ENCODE data around the gene TGFB1. TPM values are rescaled to one million over a fixed set of nuclear protein-coding genes. Genes with fewer than 3 reads are reported as not detected.

TGFB1 gene
- total RNA-seq, 1 donor from 2014 or later: 157 TPM

- intact Hi-C loops (cut with micrococcal nuclease): loop anchor here (5.0 kb wide), 3 partner anchors 245 to 505 kb away; no protein-coding TSS in a partner anchor
Measured at GRCh38 chr19:41307090-41307875, 46.4 kb downstream of the TGFB1 start.

DNA sequence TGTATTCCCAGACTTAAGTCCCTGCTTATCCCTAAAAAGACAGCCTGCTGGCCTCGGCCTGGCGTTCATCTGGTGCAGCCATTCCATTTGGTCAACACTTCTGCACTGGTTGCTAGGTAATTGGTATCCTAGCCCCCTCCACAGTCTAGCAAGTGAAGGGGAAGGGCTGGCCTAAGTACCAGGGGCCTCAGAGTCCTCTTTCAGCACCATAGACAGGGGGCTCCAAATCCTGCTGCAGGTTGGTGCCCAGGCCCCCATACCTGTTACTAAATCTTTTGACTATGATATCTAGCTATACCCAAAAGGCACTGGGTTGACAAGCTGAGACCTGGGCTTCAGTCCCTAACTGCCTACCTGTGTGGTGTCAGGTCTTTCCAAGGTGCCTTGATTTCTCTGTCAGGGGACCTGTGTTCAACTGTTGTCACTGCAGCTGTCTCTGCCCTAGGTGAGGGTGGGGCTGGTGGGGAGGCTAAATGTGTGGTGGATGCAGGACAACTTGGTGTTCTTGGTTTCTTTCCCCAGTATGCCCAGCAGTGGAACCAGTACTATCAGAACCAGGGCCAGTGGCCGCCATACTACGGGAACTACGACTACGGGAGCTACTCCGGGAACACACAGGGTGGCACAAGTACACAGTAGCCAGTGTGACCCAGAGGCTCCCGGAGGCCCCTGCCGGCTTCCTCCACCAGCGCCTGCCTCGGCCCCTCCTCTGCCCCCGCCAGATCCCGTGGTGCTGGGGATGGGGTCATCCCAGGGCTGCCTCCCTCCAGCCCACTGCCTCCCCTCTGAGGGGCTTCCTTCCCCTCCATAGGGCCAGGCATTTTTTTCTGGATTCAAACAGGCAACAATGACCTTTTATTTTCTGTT lies 47.6 kb downstream of the TGFB1 start:
- intact Hi-C loops (cut with micrococcal nuclease): loop anchor here (5.0 kb wide), 3 partner anchors 246 to 504 kb away; no protein-coding TSS in a partner anchor

DNA sequence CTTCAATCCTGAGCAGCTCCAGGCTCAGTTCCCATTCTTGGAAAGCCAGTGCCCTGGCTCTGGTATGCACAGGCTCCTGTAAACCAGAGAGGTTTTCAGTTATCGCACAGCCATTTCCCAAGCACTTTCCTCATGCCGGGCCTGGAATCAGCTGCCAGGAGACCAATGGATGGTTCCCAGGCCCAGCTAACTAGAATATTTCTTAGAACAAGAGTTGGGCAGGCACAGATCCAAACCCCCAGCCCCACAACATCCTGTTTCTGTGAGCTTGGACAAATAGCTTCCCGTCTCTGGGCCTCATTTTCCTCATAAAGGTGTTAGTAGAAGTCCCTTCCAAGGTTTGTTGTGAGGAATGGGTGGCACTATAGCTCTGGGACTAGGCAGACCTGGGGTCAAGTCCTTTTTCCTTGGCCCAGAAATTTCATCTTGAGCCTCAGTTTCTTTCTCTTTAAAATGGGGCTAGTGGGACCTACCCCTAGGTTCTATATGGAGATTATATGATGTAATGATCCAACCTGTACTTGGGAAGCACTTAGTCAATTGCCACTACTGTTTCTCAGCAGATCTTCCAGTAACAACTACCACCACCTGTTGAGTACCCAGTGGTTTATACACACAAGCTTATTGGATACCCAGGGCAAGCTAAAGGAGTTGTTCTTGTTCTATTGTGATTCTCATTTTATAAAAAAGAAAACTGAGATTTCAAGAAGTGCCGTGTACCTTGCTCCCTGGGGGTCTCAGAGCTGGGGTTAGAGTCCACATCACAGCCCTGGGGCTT lies 48.8 kb downstream of the TGFB1 start:
- intact Hi-C loops (cut with micrococcal nuclease): loop anchor here (5.0 kb wide), 3 partner anchors 247 to 503 kb away; no protein-coding TSS in a partner anchor

DNA sequence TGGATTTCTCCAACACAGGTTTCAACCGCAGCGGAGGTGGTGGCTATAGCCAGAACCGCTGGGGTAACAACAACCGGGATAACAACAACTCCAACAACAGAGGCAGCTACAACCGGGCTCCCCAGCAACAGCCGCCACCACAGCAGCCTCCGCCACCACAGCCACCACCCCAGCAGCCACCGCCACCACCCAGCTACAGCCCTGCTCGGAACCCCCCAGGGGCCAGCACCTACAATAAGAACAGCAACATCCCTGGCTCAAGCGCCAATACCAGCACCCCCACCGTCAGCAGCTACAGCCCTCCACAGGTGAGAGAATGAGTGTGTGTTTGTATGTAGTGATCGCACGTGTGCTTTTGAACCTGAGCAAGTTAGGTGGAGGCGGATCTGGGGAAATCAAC lies 49.8 kb downstream of the TGFB1 start:
- intact Hi-C loops (cut with micrococcal nuclease): no loop called here

GRCh38 chr19:41302624-41303351 lies 50.9 kb downstream of the TGFB1 start:
- intact Hi-C loops (cut with micrococcal nuclease): no loop called here

DNA sequence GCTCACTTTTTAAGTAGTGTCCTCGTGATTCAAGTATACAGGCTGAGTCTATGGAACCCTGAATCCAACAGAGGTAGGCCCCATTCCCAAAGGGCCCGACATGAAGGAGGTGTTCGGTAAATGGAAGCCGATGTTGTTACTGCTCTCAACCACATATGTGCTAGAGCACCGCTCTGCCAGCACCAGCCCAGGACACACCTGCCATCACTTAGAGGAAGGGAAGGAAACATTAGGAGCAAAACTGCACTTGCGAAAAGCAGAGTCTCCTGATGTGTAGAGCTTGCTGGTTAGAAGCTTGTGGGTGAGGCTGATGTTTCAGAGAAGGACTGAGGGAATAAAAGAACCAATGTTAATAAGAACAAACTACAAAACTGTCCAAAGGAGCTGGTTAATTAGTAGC lies 53.2 kb downstream of the TGFB1 start:
- intact Hi-C loops (cut with micrococcal nuclease): no loop called here

DNA sequence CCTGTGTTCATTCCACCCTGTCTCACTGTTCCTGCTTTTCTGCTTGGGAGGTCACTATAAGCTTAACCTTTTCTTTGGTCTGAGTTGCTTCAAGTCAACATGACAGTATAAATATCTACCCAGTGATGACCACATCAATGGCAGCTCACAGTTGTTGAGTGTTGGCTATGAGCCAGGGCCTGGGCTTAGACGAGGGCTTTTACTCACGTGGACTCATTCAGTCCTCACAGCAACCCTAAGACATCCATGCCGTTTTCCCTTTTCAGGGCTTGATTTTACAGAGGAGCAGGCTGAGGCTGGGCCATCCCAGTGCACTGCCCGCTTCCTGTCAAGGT lies 54.0 kb downstream of the TGFB1 start:
- intact Hi-C loops (cut with micrococcal nuclease): no loop called here

GRCh38 chr19:41299046-41299754 lies 54.5 kb downstream of the TGFB1 start:
- intact Hi-C loops (cut with micrococcal nuclease): no loop called here

DNA sequence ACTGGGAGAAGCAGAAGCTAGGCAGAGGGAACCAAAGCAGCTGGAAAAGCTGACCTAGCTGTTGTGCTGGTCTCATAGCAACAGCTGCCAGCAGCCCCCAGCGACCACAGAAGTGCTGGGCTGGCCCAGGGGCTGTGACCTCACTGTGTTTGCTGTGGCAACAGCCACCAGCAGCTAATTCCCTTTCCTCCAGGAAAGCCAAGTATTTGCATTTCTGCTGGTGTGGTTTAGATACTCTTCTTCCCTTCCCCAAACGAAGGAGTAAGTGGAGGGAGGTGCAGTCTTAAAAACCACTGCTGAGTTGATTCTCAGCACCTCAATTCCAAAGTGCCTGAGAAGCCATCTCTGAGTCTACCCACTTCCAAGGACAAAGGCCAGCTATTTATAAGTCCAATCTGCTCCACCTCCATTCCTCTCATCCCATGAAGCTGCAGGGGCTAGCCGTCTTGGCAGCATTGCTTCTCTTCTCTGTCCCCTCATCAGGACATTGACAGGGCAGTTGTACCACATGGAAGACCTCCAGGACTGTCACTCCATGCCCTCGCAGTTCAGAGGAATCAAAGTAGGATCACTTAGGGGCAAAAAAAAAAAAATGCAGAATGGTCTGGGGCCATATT lies 55.3 kb downstream of the TGFB1 start:
- intact Hi-C loops (cut with micrococcal nuclease): no loop called here

DNA sequence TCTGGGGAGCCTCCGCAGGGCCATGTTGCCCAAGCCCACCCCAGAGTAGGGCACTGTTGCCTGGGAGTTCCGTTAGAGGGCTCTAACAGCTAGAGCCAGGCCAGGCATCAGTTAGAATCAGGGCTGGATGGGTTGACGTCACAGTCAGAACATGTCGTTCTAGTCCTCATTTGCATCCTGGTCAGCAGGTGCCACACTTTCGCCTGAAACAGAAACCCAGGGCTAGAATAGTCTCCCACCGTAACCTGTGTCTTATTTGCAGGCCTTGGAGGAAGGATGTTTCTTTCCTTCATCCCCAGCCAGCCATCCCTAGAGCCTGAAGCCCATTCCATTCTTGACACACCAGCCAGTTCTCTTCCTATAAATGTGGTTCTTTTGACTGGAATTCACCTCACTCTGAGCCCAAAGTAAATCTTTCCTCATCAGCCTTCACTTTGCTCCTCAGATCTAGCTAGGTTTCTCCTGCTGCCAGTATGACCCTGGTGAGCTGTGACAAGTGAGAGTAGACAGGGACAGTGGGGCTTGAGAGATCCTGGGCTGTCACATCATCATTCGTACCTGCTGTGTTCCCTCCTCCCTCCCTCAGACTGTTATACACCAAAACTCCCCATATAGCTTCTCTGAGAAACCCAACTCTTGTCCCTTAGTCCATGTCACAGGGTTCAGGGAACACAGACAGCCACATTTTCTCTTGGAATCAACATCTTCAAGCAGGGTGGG lies 55.9 kb downstream of the TGFB1 start:
- intact Hi-C loops (cut with micrococcal nuclease): no loop called here

GRCh38 chr19:41296433-41296871 lies 57.3 kb downstream of the TGFB1 start:
- intact Hi-C loops (cut with micrococcal nuclease): no loop called here

DNA sequence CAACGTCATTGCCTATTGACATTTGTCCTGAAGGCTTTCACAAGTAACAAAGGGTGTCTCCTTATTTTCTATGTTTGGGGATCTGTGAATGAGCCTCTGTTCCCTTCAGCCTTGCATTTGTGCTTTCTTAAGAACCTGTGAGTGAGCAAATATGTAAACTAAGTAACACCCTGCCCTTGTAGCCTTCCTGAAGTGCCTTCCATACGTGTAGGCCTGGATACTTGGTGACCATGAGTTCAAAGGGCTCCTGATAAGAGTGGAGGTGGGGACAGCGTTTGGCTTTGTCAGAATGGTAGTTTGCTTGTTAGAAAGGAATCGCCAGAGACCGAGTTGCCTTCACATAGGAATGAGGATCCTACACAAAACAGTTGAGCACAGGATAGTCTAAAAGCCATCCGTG lies 58.2 kb downstream of the TGFB1 start:
- intact Hi-C loops (cut with micrococcal nuclease): no loop called here

- intact Hi-C loops (cut with micrococcal nuclease): no loop called here
Measured at GRCh38 chr19:41294393-41294792, 59.3 kb downstream of the TGFB1 start.

DNA sequence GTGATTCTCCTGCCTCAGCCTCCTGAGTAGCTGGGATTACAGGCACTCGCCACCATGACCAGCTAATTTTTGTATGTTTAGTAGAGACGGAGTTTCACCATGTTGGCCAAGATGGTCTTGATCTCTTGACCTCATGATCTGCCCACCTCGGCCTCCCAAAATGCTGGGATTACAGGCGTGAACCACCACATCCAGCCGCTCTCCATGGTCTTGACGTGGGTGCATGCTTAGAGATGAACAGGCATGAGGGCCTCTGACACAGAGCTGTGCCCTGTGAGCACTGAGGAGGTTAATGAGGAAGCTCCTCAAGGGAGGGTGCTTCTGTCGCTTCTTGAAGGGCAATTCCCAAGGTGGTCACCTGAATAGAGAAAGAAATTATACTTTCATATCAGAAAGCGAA lies 63.9 kb downstream of the TGFB1 start:
- intact Hi-C loops (cut with micrococcal nuclease): loop anchor here (1.0 kb wide), 1 partner anchor 18 kb away; no protein-coding TSS in a partner anchor

- intact Hi-C loops (cut with micrococcal nuclease): loop anchor here (1.0 kb wide), 1 partner anchor 19 kb away; no protein-coding TSS in a partner anchor
Measured at GRCh38 chr19:41288673-41289530, 64.8 kb downstream of the TGFB1 start.
